CD4-positive, alpha-beta T cell treated with Interleukin-12 subunit alpha and Interleukin-12 subunit beta, for 1 hour (primary cell): Measurements from ENCODE around the gene TCL1A.
"Not testable (repeated sequence)": the region's sequence is repeated elsewhere in the genome, so short reads cannot be mapped to it uniquely, and the experiment has no call there.

Experiments used
- DNase-seq: peaks from one replicate; pipeline ENCODE4 v3.0.0-alpha.2; 2020

TCL1A gene

GRCh38 chr14:95674613-95675012 is 39.3 kb downstream of the TCL1A start:
- DNase-seq, result no peak

- DNase-seq, result no peak
Observed at GRCh38 chr14:95668235-95668772, 45.6 kb downstream of the TCL1A start.

- no peak for DNase-seq
Observed at GRCh38 chr14:95667249-95667693, 46.7 kb downstream of the TCL1A start.

GRCh38 chr14:95666450-95666849 is 47.5 kb downstream of the TCL1A start:
- DNase-seq, result no peak

GRCh38 chr14:95665530-95665929 is 48.4 kb downstream of the TCL1A start:
- DNase-seq, result not testable (repeated sequence)

- DNase-seq, result no peak
Observed at GRCh38 chr14:95664546-95664945, 49.4 kb downstream of the TCL1A start.

DNA sequence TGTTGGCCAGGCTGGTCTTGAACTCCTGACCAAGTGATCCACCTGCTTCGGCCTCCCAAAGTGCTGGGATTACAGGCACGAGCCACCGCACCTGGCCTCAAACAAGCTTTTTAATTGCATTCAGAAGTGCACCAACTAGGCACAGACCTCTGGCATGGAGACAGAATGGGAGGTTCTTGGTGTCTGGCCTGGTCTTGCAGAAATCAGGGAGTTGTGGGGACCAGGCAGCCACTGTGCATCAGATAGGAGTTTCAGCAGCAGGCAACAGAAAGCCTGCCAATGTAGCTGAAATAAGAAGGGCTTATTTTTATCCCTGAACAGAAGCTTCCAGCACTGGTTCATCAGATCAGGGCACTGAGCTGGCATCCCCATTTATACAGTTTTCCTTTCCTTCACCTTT is 49.9 kb downstream of the TCL1A start:
- DNase-seq, result no peak

- DNase-seq, result no peak
Observed at GRCh38 chr14:95663226-95663797, 50.6 kb downstream of the TCL1A start.

GRCh38 chr14:95662376-95663186 is 51.3 kb downstream of the TCL1A start:
- DNase-seq, result no peak

GRCh38 chr14:95660651-95661515 is 53.0 kb downstream of the TCL1A start:
- no peak for DNase-seq

DNA sequence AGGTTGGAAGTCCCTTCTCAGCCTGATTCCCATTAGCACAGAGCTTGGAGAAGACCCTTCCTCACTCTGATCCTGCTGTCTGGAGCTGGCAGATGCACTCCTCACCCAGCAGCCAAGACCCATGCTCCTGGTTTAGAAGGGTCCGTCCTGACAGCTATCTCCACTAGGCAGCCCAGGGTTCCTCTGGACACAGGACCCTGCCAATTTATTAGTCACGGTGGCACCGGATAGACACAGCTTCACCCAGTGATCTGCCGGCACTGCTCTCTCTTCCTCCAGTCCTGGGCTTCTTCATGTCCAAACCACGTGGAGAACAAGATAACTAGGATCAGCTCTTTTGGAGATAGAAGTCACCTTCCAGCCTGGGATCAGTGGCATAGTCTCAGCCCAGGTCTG is 53.9 kb downstream of the TCL1A start:
- no peak for DNase-seq
